Heart left ventricle (tissue), 16 donors: ENCODE results near the gene KRTAP9-7. TPM values are rescaled to one million over a fixed set of nuclear protein-coding genes. Genes with fewer than 3 reads are reported as not detected.

Source experiments
- ATAC-seq, 4 donors: fragments of 200-7000 bp; cut with Tn5 transposase; one replicate each; pipeline ENCODE4 v1.9.1; 2020 to 2022; ENCODE audit warnings: moderate library complexity in 4 of 4, mild to moderate bottlenecking in 3 of 4, moderate number of reproducible peaks in 1 of 4
- DNase-seq, 5 donors: peaks; one replicate each; pipeline ENCODE4 v3.0.0-alpha.2; 2020
- H3K27ac ChIP-seq, 12 donors: fragments of 200-600 bp; sonication (generic) in 4 of 12; one replicate each; pipeline versions ENCODE4 v1.5.0 to v1.8.0; 2016 to 2022; ENCODE audit warnings: mild to moderate bottlenecking in 2 of 12
- H3K27me3 ChIP-seq, 9 donors: fragments of 200-600 bp; sonication (generic) in 2 of 9; one replicate each; pipeline versions ENCODE4 v1.5.1 to v1.8.0; 2016 to 2022; ENCODE audit warnings: mild to moderate bottlenecking in 3 of 9
- H3K36me3 ChIP-seq, 9 donors: fragments of 200-600 bp; sonication (generic) in 2 of 9; one replicate each; pipeline versions ENCODE4 v1.5.0 to v1.8.0; 2018 to 2022; ENCODE audit warnings: mild to moderate bottlenecking in 2 of 9
- H3K4me1 ChIP-seq, 12 donors: fragments of 200-600 bp; sonication (generic) in 4 of 12; one replicate each; pipeline versions ENCODE4 v1.5.0 to v1.8.0; 2016 to 2022; ENCODE audit warnings: mild to moderate bottlenecking in 3 of 12
- H3K4me3 ChIP-seq, 12 donors: fragments of 200-600 bp; sonication (generic) in 4 of 12; one replicate each; pipeline versions ENCODE4 v1.5.0 to v1.8.0; 2017 to 2022; ENCODE audit warnings: mild to moderate bottlenecking in 9 of 12, moderate library complexity in 4 of 12
- H3K9me3 ChIP-seq, 12 donors: fragments of 200-600 bp; sonication (generic) in 4 of 12; one replicate each; pipeline versions ENCODE4 v1.5.0 to v1.8.0; 2016 to 2022; ENCODE audit warnings: mild to moderate bottlenecking in 1 of 12
- POLR2A ChIP-seq, 2 donors: fragments of 450-650 bp; IDR thresholded peaks; one replicate each; pipeline ENCODE4 v1.6.1; 2017; ENCODE audit warnings: antibody characterized with exemption in 2 of 2, mild to moderate bottlenecking in 2 of 2, moderate library complexity in 2 of 2
- WGBS, 4 donors: extraction: QIAGEN DNeasy Blood & Tissue Kit in 2 of 4; methylation state at CpG; one replicate each; pipeline versions ENCODE4 v1.1.5 to v1.1.7; 2013 to 2018; 5-methylcytosine and 5-hydroxymethylcytosine counted together
- intact Hi-C, 10 donors: fragments of 100-400 bp; cut with DNase I; formaldehyde crosslinking; loops; one replicate each; pipeline versions ENCODE4 v1.11.1 to v1.14.2; 2022
- polyA plus RNA-seq, 2 donors: library from polyadenylated mRNA; stranded (reverse); fragments of 200-250 nt; gene quantifications; one replicate each; pipeline ENCODE4 v1.2.3, GENCODE V29; 2013
- total RNA-seq, 9 donors: library from RNA; depleted of rRNA in 2 of 9; stranded (reverse); fragments of >200 nt in 2 of 9; fragmentation: NEBNext Ultra II Directional in 3 of 9; extraction: Animal tissue kit (Norgen Biotek cat#: 25700) in 3 of 9; gene quantifications; one replicate each; pipeline versions ENCODE4 v1.1.0 to v1.2.4, GENCODE V29; 2016 to 2023
- TF ChIP-seq, protein P1 (sequence below), 12 donors: fragments of 200-600 bp; sonication (generic) in 4 of 12; IDR thresholded peaks; one replicate each; pipeline versions ENCODE4 v1.5.0 to v1.8.0; 2018 to 2022; ENCODE audit warnings: antibody characterized with exemption in 12 of 12, mild to moderate bottlenecking in 5 of 12
- donor health status: ischemic (EF 13 %, LVEDD 7.1; RV severe dilation, severe dysfunction).
- donor health status: healthy with polysubstance abuse.
- donor health status: DM: no; HTN: yes; CAD: no.
- donor health status: DM: no; HTN: no; CAD: no.
- donor health status: ischemic (EF 25% LVEDD 6.9; RV normal size, moderate dysfunction).
- donor health status: ischemic (EF 25% LVEDD 5.7; RV mildly dilated, moderate dysfunction).
- donor health status: healthy.
- donor health status: DM: yes; HTN: yes; CAD: no.
- donor health status: ischemic (EF 35%, LVEDD 5.7; RV mildly dilated, moderate dysfunction).
- donor health status: nonischemic (EF 11% LVEDD 7.7; RV severe dilation, severe dysfunction).
- donor health status: DM: yes; HTN: yes; CAD: no.
- donor health status: PGD.
- donor health status: ischemic (EF 29% LVEDD 5.4; RV normal size, mild dysfunction).
- donor health status: nonischemic (EF 23%, LVEDD 6.1; RV moderate dilation, normal function).

Gene KRTAP9-7
- total and polyA plus RNA-seq, 11 donors, result not detected

- Histone ChIP-seq H3K36me3 (no peaks in the 10 kb centered on the region), H3K4me1 (no peaks in the 10 kb centered on the region), H3K9me3 (no peaks in the 10 kb centered on the region), H3K4me3 (no peak overlapping the region), H3K27ac (no peak overlapping the region), H3K27me3 (peaks cover 0 to 64% (median 12%) of the 10 kb centered on the region in 9 donors)
- ATAC-seq, result no peak
- 90 to 100% (median 95%) methylated on average over 1 of the region's 1 CpG for WGBS, 4 donors
- intact Hi-C loops, result no loop called here
- no peak for TF ChIP-seq POLR2A (IDR thresholded peaks at IDR 0.05)
- TF ChIP-seq, protein P1, sequence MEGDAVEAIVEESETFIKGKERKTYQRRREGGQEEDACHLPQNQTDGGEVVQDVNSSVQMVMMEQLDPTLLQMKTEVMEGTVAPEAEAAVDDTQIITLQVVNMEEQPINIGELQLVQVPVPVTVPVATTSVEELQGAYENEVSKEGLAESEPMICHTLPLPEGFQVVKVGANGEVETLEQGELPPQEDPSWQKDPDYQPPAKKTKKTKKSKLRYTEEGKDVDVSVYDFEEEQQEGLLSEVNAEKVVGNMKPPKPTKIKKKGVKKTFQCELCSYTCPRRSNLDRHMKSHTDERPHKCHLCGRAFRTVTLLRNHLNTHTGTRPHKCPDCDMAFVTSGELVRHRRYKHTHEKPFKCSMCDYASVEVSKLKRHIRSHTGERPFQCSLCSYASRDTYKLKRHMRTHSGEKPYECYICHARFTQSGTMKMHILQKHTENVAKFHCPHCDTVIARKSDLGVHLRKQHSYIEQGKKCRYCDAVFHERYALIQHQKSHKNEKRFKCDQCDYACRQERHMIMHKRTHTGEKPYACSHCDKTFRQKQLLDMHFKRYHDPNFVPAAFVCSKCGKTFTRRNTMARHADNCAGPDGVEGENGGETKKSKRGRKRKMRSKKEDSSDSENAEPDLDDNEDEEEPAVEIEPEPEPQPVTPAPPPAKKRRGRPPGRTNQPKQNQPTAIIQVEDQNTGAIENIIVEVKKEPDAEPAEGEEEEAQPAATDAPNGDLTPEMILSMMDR (IDR thresholded peaks at IDR 0.05), result no peak
- DNase-seq, result no peak
Measured at GRCh38 chr17:41256291-41256685, 19.2 kb upstream of the KRTAP9-7 start.

- intact Hi-C loops, result no loop called here
Measured at GRCh38 chr17:41258406-41258805, 17.1 kb upstream of the KRTAP9-7 start.

DNA sequence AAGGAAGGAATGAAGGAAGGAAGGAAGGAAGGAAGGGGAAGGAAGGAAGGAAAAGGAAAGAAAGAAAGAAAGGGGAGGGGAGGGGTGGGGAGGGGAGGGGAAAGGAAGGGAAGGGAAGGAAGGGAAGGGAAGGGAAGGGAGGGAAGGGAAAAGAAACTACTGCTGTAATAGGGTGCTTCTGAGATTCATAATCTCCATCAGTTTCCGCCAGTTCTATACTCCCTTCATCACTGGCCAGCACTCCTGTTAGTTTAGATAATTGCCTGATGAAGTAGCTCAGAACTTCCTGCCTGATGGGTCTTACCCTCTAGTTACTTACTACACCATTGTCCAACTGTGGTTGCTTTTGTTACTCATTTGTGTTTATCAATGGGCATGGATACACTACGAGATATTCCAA lies 12.3 kb upstream of the KRTAP9-7 start:
- Histone ChIP-seq H3K4me3 (no peak overlapping the region), H3K9me3 (no peaks in the 10 kb centered on the region), H3K27me3 (peaks cover 0 to 26% (median 12%) of the 10 kb centered on the region in 9 donors), H3K27ac (no peak overlapping the region), H3K4me1 (no peaks in the 10 kb centered on the region), H3K36me3 (no peaks in the 10 kb centered on the region)
- intact Hi-C loops, result loop anchor here in 1 of 10 donors (2.0 to 10.0 kb wide), 2 partner anchors 14 to 62 kb away; no protein-coding TSS in a partner anchor
- 82 to 86% (median 84%) methylated on average over 2 of the region's 2 CpGs for WGBS, 4 donors
- ATAC-seq, result no peak
- no peak for TF ChIP-seq POLR2A (IDR thresholded peaks at IDR 0.05)
- TF ChIP-seq, protein P1 (IDR thresholded peaks at IDR 0.05), result no peak
- DNase-seq, result no peak

More at GRCh38 chr17:41258406-41258805, 17.1 kb upstream of the KRTAP9-7 start:
- no peak overlapping the region for H3K4me3 ChIP-seq
- no peaks in the 10 kb centered on the region for H3K36me3 ChIP-seq
- DNase-seq (no peak), ATAC-seq (no peak)
- TF ChIP-seq, protein P1 (IDR thresholded peaks at IDR 0.05), result no peak
- TF ChIP-seq POLR2A (IDR thresholded peaks at IDR 0.05), result no peak
- H3K27ac ChIP-seq, result no peak overlapping the region
- H3K9me3 ChIP-seq, result no peaks in the 10 kb centered on the region
- no peaks in the 10 kb centered on the region for H3K4me1 ChIP-seq
- H3K27me3 ChIP-seq, result peaks cover 0 to 46% (median 12%) of the 10 kb centered on the region in 9 donors

GRCh38 chr17:41264599-41264998 lies 10.9 kb upstream of the KRTAP9-7 start:
- intact Hi-C loops, result loop anchor here in 2 of 10 donors (2.0 to 10.0 kb wide), 2 partner anchors 16 to 60 kb away; no protein-coding TSS in a partner anchor
- Histone ChIP-seq H3K27me3 (peaks cover 0 to 15% (median 2%) of the 10 kb centered on the region in 9 donors), H3K27ac (no peak overlapping the region), H3K36me3 (no peaks in the 10 kb centered on the region), H3K4me1 (no peaks in the 10 kb centered on the region), H3K4me3 (no peak overlapping the region), H3K9me3 (no peaks in the 10 kb centered on the region)
- 72 to 77% (median 76%) methylated on average over 3 of the region's 3 CpGs for WGBS, 4 donors
- no peak for DNase-seq
- no peak for TF ChIP-seq POLR2A (IDR thresholded peaks at IDR 0.05)
- TF ChIP-seq, protein P1 (IDR thresholded peaks at IDR 0.05), result no peak
- no peak for ATAC-seq
